GM19324 (cell line): Measurements from ENCODE around the gene SLC35F3.
"Not testable (repeated sequence)": the region's sequence is repeated elsewhere in the genome, so short reads cannot be mapped to it uniquely, and the experiment has no call there.

Experiments
- ATAC-seq: cut with Tn5 transposase; IDR thresholded peaks from one replicate; pipeline ENCODE4 v1.9.1; 2021; ENCODE audit warnings: mild to moderate bottlenecking, moderate library complexity; ENCODE audit not compliant: unreplicated experiment, low FRiP score

SLC35F3 gene

DNA sequence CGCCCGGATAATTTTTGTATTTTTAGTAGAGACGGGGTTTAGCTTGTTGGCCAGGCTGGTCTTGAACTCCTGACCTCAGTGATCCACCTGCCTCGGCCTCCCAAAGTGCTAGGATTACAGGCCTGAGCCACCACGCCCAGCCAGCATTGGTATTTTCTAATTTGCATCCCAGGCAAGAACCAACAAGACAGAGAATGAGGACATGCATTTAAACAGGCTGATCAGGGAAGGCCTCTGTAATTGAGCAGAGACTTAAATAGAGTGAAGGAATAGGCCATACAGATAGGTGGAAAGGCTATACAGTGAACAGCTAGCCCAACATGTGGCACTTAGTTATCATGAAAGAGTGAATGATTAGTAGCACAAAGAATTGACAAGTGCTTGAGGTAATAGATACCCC, 230.4 kb downstream of the SLC35F3 start:
- ATAC-seq = no peak

DNA sequence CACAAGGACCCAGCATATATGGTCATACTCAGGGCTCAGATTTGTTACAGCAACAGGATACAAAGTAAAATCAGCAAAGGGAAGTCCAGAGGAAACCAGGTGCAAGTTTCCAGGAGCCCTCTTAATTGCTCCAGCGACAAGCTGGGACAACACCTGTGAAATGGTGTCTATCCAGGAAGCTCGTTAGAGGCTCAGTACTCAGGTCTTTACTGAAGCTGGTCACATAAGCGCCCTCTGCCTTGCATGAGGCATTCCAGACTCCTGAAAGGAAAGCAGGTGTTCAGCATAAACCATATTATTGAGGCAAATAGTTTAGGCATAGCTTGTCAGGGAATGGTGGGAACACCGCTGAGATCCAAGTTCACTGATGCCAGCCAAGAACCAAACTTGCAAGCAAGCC, 231.0 kb downstream of the SLC35F3 start:
- ATAC-seq = no peak

DNA sequence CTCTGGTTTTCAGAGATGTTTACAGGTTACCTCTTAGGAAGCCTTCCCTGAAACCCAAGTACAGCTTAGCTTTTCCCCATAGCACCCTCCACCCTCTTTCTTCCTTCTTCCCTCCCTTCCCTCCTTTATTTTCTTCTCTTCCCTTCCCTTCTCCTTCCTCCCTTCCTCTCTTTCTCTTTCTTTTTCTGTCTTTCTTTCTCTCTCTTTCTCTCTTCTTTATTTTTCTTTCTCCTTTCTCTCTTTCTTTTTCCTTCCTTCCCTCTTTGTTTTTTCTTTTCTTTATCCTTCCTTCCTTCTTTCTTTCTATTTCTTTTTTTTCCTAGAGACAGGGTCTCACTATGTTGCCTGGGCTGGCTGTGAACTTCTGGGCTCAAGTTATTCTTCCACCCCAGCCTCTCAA, 231.6 kb downstream of the SLC35F3 start:
- no peak for ATAC-seq

DNA sequence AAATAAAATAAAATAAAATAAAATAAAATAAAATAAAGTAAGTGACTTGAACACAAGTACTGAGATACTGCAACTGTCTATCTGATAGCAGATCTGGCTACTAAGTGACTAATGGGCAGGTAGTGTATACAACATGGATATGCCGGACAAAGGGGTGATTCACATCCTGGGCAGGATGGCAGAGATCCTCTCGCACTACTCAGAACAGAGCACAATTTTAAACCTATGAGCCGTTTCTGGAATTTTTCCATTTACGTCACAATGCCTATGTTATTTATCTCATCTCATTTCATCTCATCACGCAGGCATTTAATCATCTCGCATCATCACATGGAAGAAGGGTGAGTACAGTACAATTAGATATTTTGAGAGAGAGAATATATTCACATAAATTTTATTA, 235.5 kb downstream of the SLC35F3 start:
- no peak for ATAC-seq

DNA sequence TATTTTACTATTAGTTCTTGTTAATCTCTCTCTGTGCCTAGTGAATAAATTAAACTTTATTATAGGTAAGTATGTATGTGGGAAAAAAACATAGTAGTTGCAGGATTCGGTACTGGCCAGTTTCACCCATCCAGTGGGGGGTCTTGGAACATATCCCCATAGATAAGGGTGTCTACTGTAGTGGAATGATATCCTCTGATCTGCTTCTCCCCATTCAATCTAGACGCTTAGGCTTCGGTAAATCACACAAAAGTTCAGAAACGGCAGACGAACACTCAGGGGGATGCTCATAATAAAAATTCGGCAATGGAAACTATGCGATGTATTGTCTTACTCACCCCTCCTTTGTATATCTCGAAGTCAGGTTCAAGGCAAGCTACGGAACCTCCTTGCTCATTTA, 235.9 kb downstream of the SLC35F3 start:
- no peak for ATAC-seq

DNA sequence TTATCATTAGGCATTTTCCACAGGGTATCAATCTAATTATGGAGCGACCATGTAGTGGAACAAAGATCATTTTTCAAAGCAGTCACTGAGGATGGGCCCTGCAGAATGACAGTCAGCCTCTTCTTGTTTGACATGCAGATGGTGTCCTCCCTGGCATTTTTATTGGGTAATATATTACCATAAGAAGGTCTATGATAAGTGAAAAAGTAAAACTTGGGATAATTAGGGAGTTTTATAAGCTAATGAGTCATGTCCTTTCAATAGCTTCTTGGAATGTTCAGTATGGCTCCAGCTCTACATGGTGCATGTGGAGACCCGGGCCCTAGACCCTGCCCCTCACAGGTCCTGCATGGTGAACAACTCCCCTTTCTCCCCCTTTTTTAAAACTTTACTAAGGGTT, 236.5 kb downstream of the SLC35F3 start:
- no peak for ATAC-seq

DNA sequence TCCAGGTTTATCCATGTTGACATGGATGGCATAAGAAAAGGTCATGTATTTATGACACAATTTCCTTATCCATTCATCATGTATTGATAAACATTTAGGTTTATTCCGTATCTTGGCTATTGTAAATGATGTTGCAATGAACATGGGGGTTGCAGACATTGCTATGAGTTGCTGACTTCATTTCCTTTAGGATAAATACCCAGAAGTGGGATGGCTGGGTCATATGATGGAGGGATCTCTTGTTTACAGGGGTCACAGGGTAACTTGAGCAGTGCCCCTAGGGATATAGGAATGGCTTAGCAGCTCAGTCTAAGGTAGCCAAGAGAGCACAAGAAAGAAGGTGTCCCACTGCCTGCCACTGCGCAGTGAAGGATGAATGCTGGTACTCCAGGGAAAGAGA, 239.2 kb downstream of the SLC35F3 start:
- no peak for ATAC-seq

DNA sequence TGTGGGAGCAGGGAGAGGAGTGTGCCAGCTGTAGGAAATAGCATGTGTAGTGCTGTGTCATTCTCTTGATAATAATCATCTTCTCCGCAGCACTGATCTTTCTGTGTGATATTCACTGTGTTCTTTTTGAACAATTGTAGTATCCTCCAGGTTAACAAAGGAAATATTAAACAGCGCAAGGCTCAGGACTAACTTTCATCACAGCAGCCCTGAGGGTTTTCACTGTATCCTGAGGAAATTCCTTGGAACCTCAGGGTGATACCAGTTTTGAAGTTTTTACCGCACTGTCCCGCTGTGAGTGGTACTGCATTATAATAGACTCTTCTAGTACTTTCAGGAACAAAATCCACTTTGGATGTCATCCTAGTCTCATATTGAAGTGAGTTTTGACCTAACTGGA, 240.4 kb downstream of the SLC35F3 start:
- no peak for ATAC-seq

DNA sequence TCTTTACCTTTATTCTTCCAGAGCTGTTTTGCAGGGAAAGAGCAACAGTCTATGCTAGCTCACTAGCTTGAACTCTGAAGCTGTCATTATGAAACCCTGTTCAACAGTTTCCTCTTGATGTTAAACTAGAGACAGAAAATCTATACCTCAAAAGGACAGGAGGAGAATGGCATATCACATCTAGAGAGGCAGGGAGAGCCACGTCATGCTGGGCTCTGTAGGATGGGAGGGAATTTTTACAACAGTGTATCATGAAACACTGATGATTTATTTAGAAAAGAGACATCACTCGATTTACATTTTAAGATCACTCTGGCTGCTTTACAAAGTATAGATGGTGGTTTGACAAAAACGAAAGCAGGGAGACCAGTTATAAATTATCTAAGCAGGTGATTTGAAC, 243.9 kb downstream of the SLC35F3 start:
- no peak for ATAC-seq

DNA sequence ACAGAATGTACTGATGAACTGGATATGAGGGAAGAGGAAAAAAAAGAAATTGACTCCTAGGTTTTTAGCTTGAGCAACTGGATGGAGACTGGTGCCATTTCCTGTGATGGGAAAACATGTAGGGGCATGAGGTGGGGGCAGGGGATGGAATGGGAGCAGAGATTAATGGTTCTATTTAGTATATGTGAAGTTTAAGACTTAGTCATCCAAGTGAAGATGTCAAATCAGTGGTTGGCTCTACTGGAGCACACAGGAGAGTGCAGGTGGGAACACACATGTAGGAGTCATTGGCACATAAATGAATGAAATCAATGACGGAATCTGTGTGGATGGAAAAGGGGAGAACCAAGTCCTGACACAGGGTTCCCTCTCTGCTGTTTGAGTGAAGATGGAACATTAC, 244.3 kb downstream of the SLC35F3 start:
- no peak for ATAC-seq

DNA sequence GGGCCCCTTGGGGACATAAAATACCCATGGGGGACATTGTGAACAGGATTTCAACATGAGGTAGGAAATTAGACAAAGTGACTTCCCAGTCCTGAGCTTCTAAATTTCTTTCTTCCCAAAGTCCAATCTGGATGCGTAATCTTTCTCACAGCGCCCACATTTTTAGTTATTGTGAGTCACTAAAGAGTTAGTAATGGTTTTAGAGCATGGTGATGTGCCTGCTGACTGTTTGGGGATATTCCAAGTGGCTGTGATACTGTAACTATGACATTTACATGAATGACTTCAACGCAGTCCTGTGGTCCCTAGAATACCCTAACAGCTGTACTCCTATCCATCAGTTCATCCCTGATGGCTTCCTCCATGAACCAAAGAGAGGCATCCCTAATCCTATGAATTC, 244.7 kb downstream of the SLC35F3 start:
- ATAC-seq = no peak

DNA sequence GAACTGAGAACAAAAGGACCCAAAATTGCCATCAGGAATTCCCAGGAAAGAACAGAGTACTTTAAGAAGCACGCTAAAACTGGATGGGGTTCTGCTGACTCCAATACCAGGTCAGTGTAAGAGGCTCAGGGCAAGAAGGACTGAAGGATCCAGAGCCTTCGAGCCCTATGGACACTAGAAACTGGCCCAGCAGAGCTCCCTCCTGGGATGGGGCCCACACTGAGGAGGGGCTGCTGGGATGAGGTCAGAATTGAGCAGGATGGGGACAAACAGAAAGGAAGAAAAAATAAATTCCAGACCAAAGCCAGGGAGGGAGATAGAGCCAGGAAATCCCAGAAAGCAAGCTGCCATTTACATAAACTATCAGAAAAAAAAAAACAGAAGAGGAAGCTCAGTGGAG, 246.4 kb downstream of the SLC35F3 start:
- no peak for ATAC-seq

DNA sequence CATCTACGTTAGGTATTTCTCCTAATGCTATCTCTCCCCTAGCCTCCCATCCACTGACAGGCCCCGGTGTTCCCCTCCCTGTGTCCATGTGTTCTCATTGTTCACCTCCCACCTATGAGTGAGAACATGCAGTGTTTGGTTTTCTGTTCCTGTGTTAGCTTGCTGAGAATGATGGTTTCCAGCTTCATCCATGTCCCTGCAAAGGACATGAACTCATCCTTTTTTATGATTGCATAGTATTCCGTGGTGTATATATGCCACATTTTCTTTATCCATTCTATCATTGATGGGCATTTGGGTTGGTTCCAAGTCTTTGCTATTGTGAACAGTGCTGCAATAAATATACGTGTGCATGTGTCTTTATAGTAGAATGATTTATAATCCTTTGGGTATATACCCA, 247.9 kb downstream of the SLC35F3 start:
- not testable (repeated sequence) for ATAC-seq

DNA sequence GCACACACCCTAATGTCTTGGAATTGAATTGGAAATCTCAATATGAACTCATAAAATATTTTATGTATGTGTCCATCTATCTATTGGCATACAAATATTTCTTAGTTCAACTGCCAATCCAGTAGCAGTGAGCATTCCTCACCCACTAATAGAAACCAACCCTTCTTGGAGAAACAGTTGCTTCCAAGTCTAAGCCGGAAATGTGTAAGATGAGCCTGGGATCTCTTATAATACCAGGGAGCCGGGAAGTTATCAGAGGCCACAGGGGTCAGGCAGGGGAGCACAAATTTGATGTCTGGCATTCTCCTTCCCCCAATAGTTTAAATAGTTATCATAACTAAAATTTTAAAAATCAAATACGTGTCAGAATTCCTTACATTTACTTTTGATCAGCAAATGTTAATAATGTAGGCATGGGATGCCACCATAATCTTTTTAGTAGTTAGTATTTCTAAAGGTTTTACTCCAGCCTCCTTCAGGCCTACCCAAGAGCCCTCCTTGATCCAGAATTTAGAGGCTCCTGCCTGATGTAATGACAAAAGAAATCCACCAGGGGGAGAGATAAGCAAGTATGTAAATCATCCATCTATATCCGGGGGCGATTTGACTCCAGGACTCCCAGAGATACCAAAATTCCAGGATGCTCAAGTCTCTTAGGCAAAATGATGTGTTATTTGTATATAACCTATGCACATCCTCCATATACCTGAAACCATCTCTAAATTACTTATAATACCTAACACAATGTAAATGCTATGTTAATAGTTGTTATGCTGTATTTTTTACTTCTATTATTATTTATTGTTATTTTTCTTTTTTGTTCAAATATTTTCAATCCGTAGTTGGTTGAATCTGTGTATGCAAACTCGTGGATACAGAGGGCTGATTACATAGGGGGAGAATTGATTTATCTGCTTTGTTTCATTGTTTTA, 250.1 kb downstream of the SLC35F3 start:
- ATAC-seq = no peak

DNA sequence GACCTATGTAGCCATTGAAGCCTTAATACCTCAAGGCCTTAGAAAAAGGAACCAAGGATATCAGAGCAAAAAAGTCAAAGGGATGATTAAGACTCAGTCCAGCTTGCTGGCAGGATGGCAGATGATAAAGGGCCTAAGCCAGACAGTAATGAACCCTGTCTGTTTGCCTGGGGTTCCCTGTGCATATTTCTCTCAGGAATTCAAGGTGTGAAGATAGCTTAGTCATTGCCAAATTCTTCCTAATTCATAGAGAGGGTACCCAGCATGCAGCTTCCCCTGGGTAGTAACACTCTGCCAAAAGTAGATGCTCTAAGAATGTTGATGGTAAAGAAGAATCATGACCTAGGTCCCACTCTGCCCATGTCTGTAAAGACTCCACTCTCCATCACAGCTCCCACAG, 258.2 kb downstream of the SLC35F3 start:
- no peak for ATAC-seq

DNA sequence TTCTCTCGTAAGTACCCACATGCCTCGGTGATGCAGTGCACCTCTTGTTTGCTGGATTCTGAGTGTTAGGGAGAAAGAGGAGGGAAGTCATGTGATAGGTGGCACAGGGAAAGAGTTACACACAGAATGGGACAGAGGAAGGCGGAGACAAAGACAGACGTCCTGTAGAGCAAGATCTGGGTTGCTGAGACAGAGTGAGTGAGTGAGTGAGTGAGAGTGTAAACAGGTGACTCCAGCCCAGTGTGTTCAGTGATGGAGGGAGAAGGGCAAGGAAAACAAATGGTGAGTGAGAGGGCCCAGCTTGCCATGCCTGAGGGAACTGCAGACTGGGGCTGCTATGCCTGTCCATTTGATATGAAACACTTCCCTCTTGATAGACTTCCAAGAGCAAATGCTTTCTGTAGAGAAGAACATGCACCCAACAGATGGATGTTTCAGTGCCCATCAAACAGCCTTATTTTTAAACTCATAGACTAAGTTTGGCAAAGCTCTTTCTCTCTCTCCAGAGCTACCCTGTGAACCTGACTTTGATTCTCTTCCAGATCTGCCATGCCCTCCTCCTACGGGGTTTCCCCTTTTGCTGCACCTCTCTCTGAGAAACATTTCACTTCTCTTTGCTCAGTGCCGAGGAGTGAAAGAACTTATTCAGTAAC, 258.9 kb downstream of the SLC35F3 start:
- no peak for ATAC-seq

DNA sequence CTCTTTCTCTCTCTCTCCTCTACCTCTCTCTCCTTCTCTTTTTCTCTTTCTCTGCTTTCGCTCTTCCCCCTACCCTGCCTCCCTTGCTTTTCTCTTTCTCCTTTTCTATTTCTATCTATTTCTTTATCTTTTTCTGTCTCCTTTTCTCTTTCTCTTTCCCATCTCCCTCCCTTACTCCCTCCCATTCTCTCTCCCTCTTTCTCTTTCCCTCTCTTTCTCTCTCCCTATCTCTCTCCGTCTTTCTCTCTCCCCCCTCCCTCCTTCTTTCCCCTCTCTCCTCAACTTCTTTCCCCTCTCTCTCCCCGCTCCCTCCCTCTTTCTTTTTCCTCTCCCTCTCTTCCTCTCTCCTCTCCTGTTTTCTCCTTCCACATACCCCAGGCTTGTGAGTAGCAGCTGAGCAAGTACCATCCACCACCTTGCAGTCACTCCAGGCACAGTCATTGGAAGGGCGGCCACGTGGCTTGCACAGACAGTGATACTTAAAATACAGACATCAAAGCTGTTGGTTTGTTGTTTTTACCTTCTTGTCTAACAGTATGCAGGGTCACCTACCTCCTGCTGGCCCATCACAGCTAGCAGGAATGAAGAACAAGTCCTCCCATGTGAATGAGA, 259.7 kb downstream of the SLC35F3 start:
- no peak for ATAC-seq

DNA sequence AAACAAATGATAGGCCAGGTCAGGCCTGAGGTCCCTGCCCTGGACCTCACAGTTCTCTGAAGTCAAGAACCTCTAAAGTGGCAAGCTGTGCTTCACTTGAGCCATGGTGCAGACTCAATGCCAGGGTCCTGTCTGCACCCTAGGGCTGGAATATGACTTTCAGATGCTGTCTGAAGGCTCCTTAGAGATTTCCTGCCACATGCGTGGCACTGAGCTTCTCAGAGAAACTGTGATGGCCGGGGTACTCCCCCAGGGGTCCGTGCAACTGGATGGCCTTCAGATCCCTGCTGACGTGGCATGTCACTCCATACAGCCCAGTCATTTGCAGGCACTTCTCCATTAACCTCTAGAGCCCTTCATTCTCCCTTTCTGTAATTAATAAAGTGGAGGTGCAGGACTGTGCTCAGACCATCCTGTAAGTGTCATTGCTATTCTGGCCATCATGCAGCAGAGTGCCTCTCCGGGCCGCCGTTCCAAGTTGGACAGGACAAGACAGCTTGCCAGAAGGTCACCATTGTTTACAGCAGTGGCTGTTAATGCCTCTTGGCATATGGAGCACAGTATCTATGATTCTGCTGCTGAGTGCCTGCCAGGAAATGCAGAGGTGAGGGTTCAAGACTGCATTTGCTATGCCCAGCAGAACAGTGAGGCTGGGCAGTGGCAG, 263.7 kb downstream of the SLC35F3 start:
- no peak for ATAC-seq

DNA sequence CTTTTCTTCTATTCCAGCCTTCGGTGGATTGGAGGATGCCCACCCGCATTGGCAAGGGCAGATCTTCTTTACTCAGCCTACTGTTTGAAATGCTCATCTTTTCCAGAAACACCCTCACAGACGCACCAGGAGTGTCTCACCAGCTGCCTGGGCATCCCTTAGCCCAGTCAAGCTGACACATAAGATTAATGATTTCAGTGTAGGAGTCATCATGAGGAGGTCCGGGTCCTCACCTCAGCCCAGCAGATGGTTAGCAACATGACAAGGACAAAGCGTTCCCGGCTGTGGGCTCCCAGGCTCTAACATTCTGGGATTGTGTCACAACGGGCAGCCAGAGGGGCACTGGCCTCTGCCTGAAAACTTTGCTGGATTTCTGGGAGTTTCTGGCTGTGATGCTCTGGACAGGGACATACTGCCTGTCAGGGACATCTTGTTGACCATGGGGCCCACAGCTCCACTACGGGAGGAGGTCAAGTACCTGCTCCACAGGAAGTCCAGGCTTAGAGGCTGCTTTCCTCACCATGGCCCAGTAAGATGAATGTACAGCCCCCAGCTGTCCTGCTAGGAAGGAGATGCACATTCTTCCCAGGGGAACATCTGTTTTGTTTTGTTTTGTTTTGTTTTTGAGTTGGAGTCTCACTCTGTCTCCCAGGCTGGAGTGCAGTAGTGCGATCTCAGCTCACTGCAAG, 264.8 kb downstream of the SLC35F3 start:
- ATAC-seq = no peak

DNA sequence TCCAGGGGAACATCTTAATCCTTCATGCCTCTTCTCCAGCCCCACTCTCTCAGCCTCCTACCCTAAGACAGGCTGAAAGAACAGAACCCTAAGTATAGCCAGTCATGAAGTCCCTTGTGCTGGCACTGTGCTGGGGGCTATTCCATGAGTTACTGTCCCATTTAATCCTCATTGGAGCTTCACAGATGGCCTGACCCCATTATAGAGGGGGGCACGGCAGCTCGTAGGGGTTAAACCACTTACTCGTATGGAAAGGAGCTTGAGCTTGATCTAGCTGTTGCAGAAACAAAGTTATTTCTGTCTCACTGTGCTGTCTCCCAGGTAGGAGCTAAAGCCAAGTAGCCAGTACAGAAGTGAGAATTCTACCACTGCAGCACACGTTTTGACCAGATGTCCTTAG, 265.6 kb downstream of the SLC35F3 start:
- no peak for ATAC-seq

DNA sequence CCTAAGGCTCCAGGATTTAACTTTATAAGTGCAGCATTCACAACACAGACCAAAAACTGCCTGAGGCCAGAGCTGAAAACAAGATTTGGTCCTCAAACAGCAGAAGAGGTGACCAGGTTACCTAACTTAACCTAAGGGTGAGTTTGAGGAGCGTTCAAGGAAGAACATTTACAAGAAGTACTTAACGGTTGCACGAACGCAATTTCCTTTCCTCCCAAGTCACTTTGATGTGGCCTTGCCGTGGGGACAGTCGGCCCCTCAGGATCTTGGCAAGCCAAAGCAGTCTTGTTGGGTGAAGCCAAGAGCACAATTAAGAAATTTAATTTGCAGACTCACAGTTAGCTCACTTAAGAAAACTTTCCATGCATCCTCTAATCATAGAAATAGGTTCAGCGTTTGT, 266.1 kb downstream of the SLC35F3 start:
- no peak for ATAC-seq
